HCT116 (cell line): ENCODE measurements around the gene MAMLD1. TPM values are rescaled to one million over a fixed set of nuclear protein-coding genes. Genes with fewer than 3 reads are reported as not detected.

Experiments used
- ATAC-seq: fragments of 200-7000 bp; cut with Tn5 transposase; 2 replicates; pipeline ENCODE4 v1.9.1; 2020; ENCODE audit warnings: mild to moderate bottlenecking, moderate library complexity
- BruUV-seq: library from RNA; stranded (reverse); fragments of 400-500 nt; replicated peaks from 2 replicates; lab custom pipeline; 2021; lab: Mats Ljungman, UMichigan
- CTCF ChIA-PET: fragments of 300-600 bp; sonication (Branson Sonifier 250); formaldehyde crosslinking; loops from one replicate; lab custom pipeline; 2021; ENCODE audit warnings: antibody characterized with exemption; lab: Charles Lee
- POLR2A ChIA-PET: fragments of 300-600, 350-600 bp; sonication (Branson Sonifier 250); formaldehyde crosslinking; loops from one replicate; lab custom pipeline; 2021; ENCODE audit warnings: antibody characterized with exemption; lab: Charles Lee
- RAD21 ChIA-PET, 2 experiments: fragments of 300-600 bp; sonication (Branson Sonifier 250); formaldehyde crosslinking; loops; one replicate each; lab custom pipeline; 2023; ENCODE audit warnings: low total read pairs in 2 of 2; ENCODE audit not compliant: uncharacterized antibody in 2 of 2, unreplicated experiment in 2 of 2, low non-redundant PET in 1 of 2; lab: Charles Lee
- DNase-seq: peaks from one replicate; pipeline ENCODE4 v3.0.0-alpha.2; 2010; ENCODE audit warnings: low read depth, low spot score
- H2AFZ ChIP-seq: fragments of 200-600 bp; shearing (Covaris generic), sonication (generic); 2 replicates; pipeline ENCODE4 v1.6.1; 2017; ENCODE audit warnings: low read depth, mixed run types, mixed read lengths, antibody characterized with exemption, low read length; ENCODE audit not compliant: poor library complexity, severe bottlenecking
- H3K27ac ChIP-seq: 2 replicates; pipeline ENCODE4 v1.5.1; 2012; ENCODE audit warnings: low read depth, low read length
- H3K27me3 ChIP-seq: fragments of 200-600 bp; sonication (generic); 2 replicates; pipeline ENCODE4 v1.6.1; 2016; ENCODE audit warnings: mixed run types, low read length, mixed read lengths; ENCODE audit not compliant: insufficient read depth
- H3K36me3 ChIP-seq, 2 experiments: fragments of 200-500 bp in 1 of 2; fragments of 200-600 bp in 1 of 2; sonication (Bioruptor generic) in 1 of 2; sonication (generic) in 1 of 2; 2 replicates each; pipeline versions ENCODE4 v1.5.1 to v1.6.1; 2014 to 2016; ENCODE audit warnings: low read length in 2 of 2, inconsistent platforms in 1 of 2, mixed read lengths in 1 of 2, mixed run types in 1 of 2; ENCODE audit not compliant: insufficient read depth in 2 of 2, control insufficient read depth in 1 of 2
- H3K4me1 ChIP-seq, 2 experiments: fragments of 200-600 bp in 1 of 2; sonication (generic) in 1 of 2; 2 replicates each; pipeline versions ENCODE4 v1.5.1 to v1.6.1; 2012 to 2017; ENCODE audit warnings: low read length in 2 of 2, inconsistent platforms in 1 of 2, mild to moderate bottlenecking in 1 of 2, mixed read lengths in 1 of 2, mixed run types in 1 of 2, moderate library complexity in 1 of 2; ENCODE audit not compliant: insufficient read depth in 2 of 2, control insufficient read depth in 1 of 2
- H3K4me2 ChIP-seq: fragments of 200-600 bp; sonication (generic); 2 replicates; pipeline ENCODE4 v1.6.1; 2017; ENCODE audit warnings: mixed run types, low read length, mixed read lengths
- H3K4me3 ChIP-seq, 2 experiments: fragments of 200-600 bp in 1 of 2; sonication (generic) in 1 of 2; replicated peaks in 1 of 2; 2 replicates each; pipeline ENCODE4 v1.5.1; 2011 to 2016; ENCODE audit warnings: low read length in 2 of 2, control low read depth in 1 of 2, low read depth in 1 of 2, mild to moderate bottlenecking in 1 of 2, mixed read lengths in 1 of 2, mixed run types in 1 of 2
- H3K79me2 ChIP-seq: fragments of 200-600 bp; sonication (generic); 2 replicates; pipeline ENCODE4 v1.6.1; 2017; ENCODE audit warnings: mild to moderate bottlenecking, mixed run types, low read length, moderate library complexity, mixed read lengths; ENCODE audit not compliant: insufficient read depth
- H3K9ac ChIP-seq: fragments of 200-600 bp; sonication (generic); 2 replicates; pipeline ENCODE4 v1.6.1; 2016; ENCODE audit warnings: low read length, mixed read lengths
- H3K9me2 ChIP-seq: fragments of 200-600 bp; sonication (generic), shearing (Covaris generic); 2 replicates; pipeline ENCODE4 v1.6.1; 2017; ENCODE audit warnings: mixed run types, mild to moderate bottlenecking, moderate library complexity; ENCODE audit not compliant: insufficient read depth
- H3K9me3 ChIP-seq, 2 experiments: fragments of 200-500 bp in 1 of 2; fragments of 200-600 bp in 1 of 2; sonication (Bioruptor generic) in 1 of 2; sonication (generic) in 1 of 2; 2 replicates each; pipeline ENCODE4 v1.6.1; 2014 to 2017; ENCODE audit warnings: low read length in 2 of 2, mixed read lengths in 2 of 2, inconsistent platforms in 1 of 2, low read depth in 1 of 2, mild to moderate bottlenecking in 1 of 2, mixed run types in 1 of 2, moderate library complexity in 1 of 2; ENCODE audit not compliant: control insufficient read depth in 1 of 2, insufficient read depth in 1 of 2
- H4K20me1 ChIP-seq: fragments of 200-600 bp; sonication (generic), shearing (Covaris generic); 2 replicates; pipeline ENCODE4 v1.6.1; 2017; ENCODE audit warnings: mixed run types, mild to moderate bottlenecking, moderate library complexity; ENCODE audit not compliant: insufficient read depth
- CBX3 ChIP-seq: IDR thresholded peaks from 2 replicates; pipeline ENCODE4 v1.6.1; 2012; ENCODE audit warnings: low read depth
- CEBPB ChIP-seq: IDR thresholded peaks from 2 replicates; pipeline ENCODE4 v1.6.1; 2012; ENCODE audit warnings: low read depth
- EGR1 ChIP-seq: IDR thresholded peaks from 2 replicates; pipeline ENCODE4 v1.6.1; 2012; ENCODE audit warnings: low read depth
- ELF1 ChIP-seq: IDR thresholded peaks from 2 replicates; pipeline ENCODE4 v1.6.1; 2012; ENCODE audit warnings: low read depth, borderline replicate concordance
- EZH2 ChIP-seq: fragments of 200-600 bp; sonication (generic); IDR thresholded peaks from 2 replicates; pipeline ENCODE4 v1.6.1; 2017; ENCODE audit warnings: antibody characterized with exemption, mixed run types
- EZH2phosphoT487 ChIP-seq: fragments of 200-600 bp; IDR thresholded peaks from 2 replicates; pipeline ENCODE4 v1.6.1; 2018; ENCODE audit warnings: antibody characterized with exemption, borderline replicate concordance
- FOSL1 ChIP-seq: IDR thresholded peaks from 2 replicates; pipeline ENCODE4 v1.6.1; 2012; ENCODE audit warnings: low read depth
- POLR2A ChIP-seq: IDR thresholded peaks from 2 replicates; pipeline ENCODE4 v1.7.0; 2011; ENCODE audit warnings: borderline replicate concordance; ENCODE audit not compliant: insufficient read depth, insufficient read length; ENCODE audit errors: extremely low read depth
- POLR2AphosphoS5 ChIP-seq: IDR thresholded peaks from 2 replicates; pipeline ENCODE4 v1.6.1; 2011; ENCODE audit warnings: mild to moderate bottlenecking, low read depth, low read length, moderate library complexity
- RAD21 ChIP-seq: IDR thresholded peaks from 2 replicates; pipeline ENCODE4 v1.6.1; 2012; ENCODE audit warnings: low read depth, mild to moderate bottlenecking
- SIN3A ChIP-seq: IDR thresholded peaks from 2 replicates; pipeline ENCODE4 v1.6.1; 2012; ENCODE audit warnings: low read depth
- SP1 ChIP-seq: IDR thresholded peaks from 2 replicates; pipeline ENCODE4 v1.6.1; 2012; ENCODE audit warnings: low read depth
- TCF7L2 ChIP-seq: IDR thresholded peaks from 2 replicates; pipeline ENCODE4 v1.7.0; 2011; ENCODE audit warnings: borderline replicate concordance, inconsistent platforms; ENCODE audit not compliant: insufficient read depth, insufficient read length; ENCODE audit errors: extremely low read depth
- ZFX ChIP-seq: fragments of 450-650 bp; IDR thresholded peaks from 2 replicates; pipeline ENCODE4 v1.6.1; 2017
- ZNF274 ChIP-seq: fragments of 200-500 bp; sonication (Bioruptor generic); IDR thresholded peaks from 2 replicates; pipeline ENCODE4 v1.6.1; 2014; ENCODE audit warnings: mild to moderate bottlenecking, low read depth, low read length, inconsistent platforms
- intact Hi-C: fragments of 100-400 bp; cut with micrococcal nuclease; formaldehyde crosslinking; loops from 2 replicates; pipeline ENCODE4 v1.10.0; 2022
- total RNA-seq: library from RNA; stranded (reverse); gene quantifications from one replicate; pipeline ENCODE4 v1.2.1, GENCODE V29; 2021; ENCODE audit not compliant: unreplicated experiment
- TF ChIP-seq, protein P1 (sequence below): IDR thresholded peaks from 2 replicates; pipeline ENCODE4 v1.6.1; 2012
- TF ChIP-seq, protein P2 (sequence below): IDR thresholded peaks from 2 replicates; pipeline ENCODE4 v1.6.1; 2012; ENCODE audit warnings: low read depth
- TF ChIP-seq, protein P3 (sequence below): IDR thresholded peaks from 2 replicates; pipeline ENCODE4 v1.6.1; 2011; ENCODE audit warnings: mild to moderate bottlenecking, low read length, moderate library complexity; ENCODE audit not compliant: insufficient replicate concordance; ENCODE audit errors: extremely low read depth
- TF ChIP-seq, protein P4 (sequence below), 3 experiments: fragments of 200-600 bp in 1 of 3; sonication (generic) in 1 of 3; IDR thresholded peaks in 2 of 3; conservative IDR thresholded peaks in 1 of 3; 2 replicates each; pipeline ENCODE4 v1.5.1; 2012 to 2017; ENCODE audit warnings: low read depth in 2 of 3, low read length in 2 of 3, antibody characterized with exemption in 1 of 3, borderline replicate concordance in 1 of 3, control low read depth in 1 of 3, mild to moderate bottlenecking in 1 of 3, mixed read lengths in 1 of 3, mixed run types in 1 of 3, moderate library complexity in 1 of 3; ENCODE audit not compliant: insufficient read depth in 1 of 3
- TF ChIP-seq, protein P5 (sequence below): IDR thresholded peaks from 2 replicates; pipeline ENCODE4 v1.6.1; 2012

The MAMLD1 gene
- total RNA-seq, 1 experiment from 2014 or later: 3.6 TPM

DNA sequence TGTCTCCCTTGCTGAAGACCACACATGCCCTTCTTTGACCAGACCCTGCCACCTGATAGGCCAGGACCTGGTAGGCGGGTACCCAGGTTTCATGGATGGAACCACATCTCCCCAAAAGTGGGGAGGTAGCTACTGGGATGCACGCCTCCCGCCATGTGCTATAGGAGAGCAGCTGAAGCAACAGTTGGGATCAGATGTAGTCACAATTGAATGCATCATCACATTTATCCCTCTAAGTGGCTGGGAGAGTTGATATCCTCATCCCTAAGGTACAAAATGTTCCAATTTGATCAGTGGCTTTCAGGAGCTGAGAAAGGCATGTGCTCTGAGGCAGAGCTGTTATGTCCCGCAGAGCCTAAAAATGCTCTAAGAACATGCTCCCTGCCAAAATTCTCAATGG, 151.3 kb downstream of the MAMLD1 start:
- no peak overlapping the region for H3K4me2 ChIP-seq
- H3K27me3 ChIP-seq: no peaks in the 10 kb centered on the region
- RAD21 ChIA-PET: no interaction called here
- no peak for TF ChIP-seq CEBPB
- no peak for TF ChIP-seq EGR1
- TF ChIP-seq POLR2A: no peak
- no peak for TF ChIP-seq ZNF274
- TF ChIP-seq, protein P1, sequence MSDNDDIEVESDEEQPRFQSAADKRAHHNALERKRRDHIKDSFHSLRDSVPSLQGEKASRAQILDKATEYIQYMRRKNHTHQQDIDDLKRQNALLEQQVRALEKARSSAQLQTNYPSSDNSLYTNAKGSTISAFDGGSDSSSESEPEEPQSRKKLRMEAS: no peak
- TF ChIP-seq FOSL1: no peak
- no peak for TF ChIP-seq POLR2AphosphoS5
- TF ChIP-seq, protein P2, sequence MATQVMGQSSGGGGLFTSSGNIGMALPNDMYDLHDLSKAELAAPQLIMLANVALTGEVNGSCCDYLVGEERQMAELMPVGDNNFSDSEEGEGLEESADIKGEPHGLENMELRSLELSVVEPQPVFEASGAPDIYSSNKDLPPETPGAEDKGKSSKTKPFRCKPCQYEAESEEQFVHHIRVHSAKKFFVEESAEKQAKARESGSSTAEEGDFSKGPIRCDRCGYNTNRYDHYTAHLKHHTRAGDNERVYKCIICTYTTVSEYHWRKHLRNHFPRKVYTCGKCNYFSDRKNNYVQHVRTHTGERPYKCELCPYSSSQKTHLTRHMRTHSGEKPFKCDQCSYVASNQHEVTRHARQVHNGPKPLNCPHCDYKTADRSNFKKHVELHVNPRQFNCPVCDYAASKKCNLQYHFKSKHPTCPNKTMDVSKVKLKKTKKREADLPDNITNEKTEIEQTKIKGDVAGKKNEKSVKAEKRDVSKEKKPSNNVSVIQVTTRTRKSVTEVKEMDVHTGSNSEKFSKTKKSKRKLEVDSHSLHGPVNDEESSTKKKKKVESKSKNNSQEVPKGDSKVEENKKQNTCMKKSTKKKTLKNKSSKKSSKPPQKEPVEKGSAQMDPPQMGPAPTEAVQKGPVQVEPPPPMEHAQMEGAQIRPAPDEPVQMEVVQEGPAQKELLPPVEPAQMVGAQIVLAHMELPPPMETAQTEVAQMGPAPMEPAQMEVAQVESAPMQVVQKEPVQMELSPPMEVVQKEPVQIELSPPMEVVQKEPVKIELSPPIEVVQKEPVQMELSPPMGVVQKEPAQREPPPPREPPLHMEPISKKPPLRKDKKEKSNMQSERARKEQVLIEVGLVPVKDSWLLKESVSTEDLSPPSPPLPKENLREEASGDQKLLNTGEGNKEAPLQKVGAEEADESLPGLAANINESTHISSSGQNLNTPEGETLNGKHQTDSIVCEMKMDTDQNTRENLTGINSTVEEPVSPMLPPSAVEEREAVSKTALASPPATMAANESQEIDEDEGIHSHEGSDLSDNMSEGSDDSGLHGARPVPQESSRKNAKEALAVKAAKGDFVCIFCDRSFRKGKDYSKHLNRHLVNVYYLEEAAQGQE: no peak
- no peak for TF ChIP-seq CBX3
- TF ChIP-seq EZH2: no peak
- TF ChIP-seq ELF1: no peak
- TF ChIP-seq, protein P3, sequence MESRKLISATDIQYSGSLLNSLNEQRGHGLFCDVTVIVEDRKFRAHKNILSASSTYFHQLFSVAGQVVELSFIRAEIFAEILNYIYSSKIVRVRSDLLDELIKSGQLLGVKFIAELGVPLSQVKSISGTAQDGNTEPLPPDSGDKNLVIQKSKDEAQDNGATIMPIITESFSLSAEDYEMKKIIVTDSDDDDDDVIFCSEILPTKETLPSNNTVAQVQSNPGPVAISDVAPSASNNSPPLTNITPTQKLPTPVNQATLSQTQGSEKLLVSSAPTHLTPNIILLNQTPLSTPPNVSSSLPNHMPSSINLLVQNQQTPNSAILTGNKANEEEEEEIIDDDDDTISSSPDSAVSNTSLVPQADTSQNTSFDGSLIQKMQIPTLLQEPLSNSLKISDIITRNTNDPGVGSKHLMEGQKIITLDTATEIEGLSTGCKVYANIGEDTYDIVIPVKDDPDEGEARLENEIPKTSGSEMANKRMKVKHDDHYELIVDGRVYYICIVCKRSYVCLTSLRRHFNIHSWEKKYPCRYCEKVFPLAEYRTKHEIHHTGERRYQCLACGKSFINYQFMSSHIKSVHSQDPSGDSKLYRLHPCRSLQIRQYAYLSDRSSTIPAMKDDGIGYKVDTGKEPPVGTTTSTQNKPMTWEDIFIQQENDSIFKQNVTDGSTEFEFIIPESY: no peak
- no peak for TF ChIP-seq ZFX
- TF ChIP-seq, protein P4, sequence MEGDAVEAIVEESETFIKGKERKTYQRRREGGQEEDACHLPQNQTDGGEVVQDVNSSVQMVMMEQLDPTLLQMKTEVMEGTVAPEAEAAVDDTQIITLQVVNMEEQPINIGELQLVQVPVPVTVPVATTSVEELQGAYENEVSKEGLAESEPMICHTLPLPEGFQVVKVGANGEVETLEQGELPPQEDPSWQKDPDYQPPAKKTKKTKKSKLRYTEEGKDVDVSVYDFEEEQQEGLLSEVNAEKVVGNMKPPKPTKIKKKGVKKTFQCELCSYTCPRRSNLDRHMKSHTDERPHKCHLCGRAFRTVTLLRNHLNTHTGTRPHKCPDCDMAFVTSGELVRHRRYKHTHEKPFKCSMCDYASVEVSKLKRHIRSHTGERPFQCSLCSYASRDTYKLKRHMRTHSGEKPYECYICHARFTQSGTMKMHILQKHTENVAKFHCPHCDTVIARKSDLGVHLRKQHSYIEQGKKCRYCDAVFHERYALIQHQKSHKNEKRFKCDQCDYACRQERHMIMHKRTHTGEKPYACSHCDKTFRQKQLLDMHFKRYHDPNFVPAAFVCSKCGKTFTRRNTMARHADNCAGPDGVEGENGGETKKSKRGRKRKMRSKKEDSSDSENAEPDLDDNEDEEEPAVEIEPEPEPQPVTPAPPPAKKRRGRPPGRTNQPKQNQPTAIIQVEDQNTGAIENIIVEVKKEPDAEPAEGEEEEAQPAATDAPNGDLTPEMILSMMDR (IDR thresholded peaks at IDR 0.05 in 2 of 3, conservative IDR thresholded peaks at IDR 0.05 in 1 of 3; ENCODE audit: borderline replicate concordance in 1 of 3, insufficient read depth in 1 of 3, low read depth in 2 of 3, low read length in 2 of 3): no peak
- TF ChIP-seq EZH2phosphoT487: no peak
- TF ChIP-seq, protein P5, sequence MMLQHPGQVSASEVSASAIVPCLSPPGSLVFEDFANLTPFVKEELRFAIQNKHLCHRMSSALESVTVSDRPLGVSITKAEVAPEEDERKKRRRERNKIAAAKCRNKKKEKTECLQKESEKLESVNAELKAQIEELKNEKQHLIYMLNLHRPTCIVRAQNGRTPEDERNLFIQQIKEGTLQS: no peak
- TF ChIP-seq RAD21: no peak
- no peak for TF ChIP-seq SIN3A
- TF ChIP-seq TCF7L2: no peak
- no peak for TF ChIP-seq SP1
- H3K27ac ChIP-seq: no peak overlapping the region
- H3K9me2 ChIP-seq: no peaks in the 10 kb centered on the region
- BruUV-seq: no TSS peak
- H3K9ac ChIP-seq: no peak overlapping the region
- no peaks in the 10 kb centered on the region for H3K36me3 ChIP-seq
- H3K79me2 ChIP-seq: no peaks in the 10 kb centered on the region
- H3K9me3 ChIP-seq: no peaks in the 10 kb centered on the region
- POLR2A ChIA-PET: no interaction called here
- H3K4me3 ChIP-seq: no peak overlapping the region
- H4K20me1 ChIP-seq: no peaks in the 10 kb centered on the region
- intact Hi-C loops: no loop called here
- ATAC-seq (no peak), DNase-seq (no peak)
- no peaks in the 10 kb centered on the region for H3K4me1 ChIP-seq
- no peak overlapping the region for H2AFZ ChIP-seq
- CTCF ChIA-PET: no interaction called here
